ENCODE results near the gene FPGS. TPM values are rescaled to one million over a fixed set of nuclear protein-coding genes. Genes with fewer than 3 reads are reported as not detected.
A peak's percentile ranks its signal among the peaks of the same experiment; 100 is the strongest.
"Not testable (repeated sequence)": the region's sequence is repeated elsewhere in the genome, so short reads cannot be mapped to it uniquely, and the experiment has no call there.

The FPGS gene
- polyA plus RNA-seq, 3 donors = 21.3 to 28.5 (median 25.2) TPM

GRCh38 chr9:127756233-127756632 is 46.4 kb upstream of the FPGS start:
- H3K4me1 Mint-ChIP-seq = no peaks in the 10 kb centered on the region
- WGBS (ENCODE audit: insufficient coverage) = 100% methylated on average over 3 of the region's 3 CpGs
- H3K27ac Mint-ChIP-seq = no peak overlapping the region
- Histone ChIP-seq H2AFZ (ENCODE audit: insufficient read depth, low read depth, low read length, poor library complexity, severe bottlenecking) (no peak overlapping the region), H3K4me3 (replicated peaks in 1 of 3; ENCODE audit: low read depth in 2 of 3, low read length in 3 of 3) (no peak overlapping the region), H3K4me1 (ENCODE audit: control insufficient read depth in 1 of 2, insufficient read depth in 2 of 2, low read length in 2 of 2) (no peaks in the 10 kb centered on the region), H3K79me2 (ENCODE audit: insufficient read depth, low read length) (peaks cover 69% of the 10 kb centered on the region), H3K27ac (ENCODE audit: low read depth in 1 of 2, low read length in 2 of 2) (no peak overlapping the region), H3K9ac (ENCODE audit: insufficient read depth, low read length, poor library complexity, severe bottlenecking) (no peak overlapping the region), H3K27me3 (ENCODE audit: control insufficient read depth in 2 of 2, insufficient read depth in 2 of 2, low read length in 2 of 2) (no peaks in the 10 kb centered on the region), H3K4me2 (replicated peaks; ENCODE audit: extremely low read depth, low read length, poor library complexity, severe bottlenecking) (no peak overlapping the region), H4K20me1 (ENCODE audit: insufficient read depth, low read length) (peaks cover 96% of the 10 kb centered on the region), H3K9me3 (replicated peaks in 1 of 2; ENCODE audit: control insufficient read depth in 1 of 2, insufficient read depth in 1 of 2, low read length in 2 of 2) (no peaks in the 10 kb centered on the region), H3K36me3 (replicated peaks in 1 of 2; ENCODE audit: control insufficient read depth in 1 of 2, insufficient read depth in 2 of 2, low read length in 2 of 2) (peaks cover 56 to 92% of the 10 kb centered on the region in 2 donors)
- H3K9me3 Mint-ChIP-seq = no peaks in the 10 kb centered on the region
- DNase-seq = no peak
- H3K4me3 Mint-ChIP-seq = no peak overlapping the region
- intact Hi-C loops (cut with micrococcal nuclease) = no loop called here
- H3K36me3 Mint-ChIP-seq = peaks cover 41 to 85% of the 10 kb centered on the region in 2 donors
- H3K27me3 Mint-ChIP-seq (ENCODE audit: low read depth in 3 of 3) = peaks cover 0 to 1% (median 1%) of the 10 kb centered on the region in 3 donors
- no peak for TF ChIP-seq CTCF (IDR thresholded peaks at IDR 0.05)

- not testable (repeated sequence) for H3K27me3 Mint-ChIP-seq (ENCODE audit: low read depth in 3 of 3); H3K4me1 ChIP-seq (ENCODE audit: control insufficient read depth in 1 of 2, insufficient read depth in 2 of 2, low read length in 2 of 2)
- H4K20me1 ChIP-seq (ENCODE audit: insufficient read depth, low read length) = peaks cover 96% of the 10 kb centered on the region
Observed at GRCh38 chr9:127756776-127757175, 45.9 kb upstream of the FPGS start.

More at GRCh38 chr9:127756776-127757175, 45.9 kb upstream of the FPGS start:
- H3K27ac ChIP-seq (ENCODE audit: low read depth in 1 of 2, low read length in 2 of 2); H3K9ac ChIP-seq (ENCODE audit: insufficient read depth, low read length, poor library complexity, severe bottlenecking); H3K4me2 ChIP-seq (replicated peaks; ENCODE audit: extremely low read depth, low read length, poor library complexity, severe bottlenecking); H3K9me3 ChIP-seq (replicated peaks in 1 of 2; ENCODE audit: control insufficient read depth in 1 of 2, insufficient read depth in 1 of 2, low read length in 2 of 2); H2AFZ ChIP-seq (ENCODE audit: insufficient read depth, low read depth, low read length, poor library complexity, severe bottlenecking); H3K27me3 ChIP-seq (ENCODE audit: control insufficient read depth in 2 of 2, insufficient read depth in 2 of 2, low read length in 2 of 2); H3K4me3 ChIP-seq (replicated peaks in 1 of 3; ENCODE audit: low read depth in 2 of 3, low read length in 3 of 3); intact Hi-C loops (cut with micrococcal nuclease); H3K4me3 Mint-ChIP-seq; DNase-seq; H3K9me3 Mint-ChIP-seq; H3K4me1 Mint-ChIP-seq: not testable (repeated sequence)
- Mint-ChIP-seq H3K27ac (peak overlapping the region in 1 of 7 donors; percentile 15), H3K36me3 (peaks cover 37 to 85% of the 10 kb centered on the region in 2 donors)
- Histone ChIP-seq H3K36me3 (replicated peaks in 1 of 2; ENCODE audit: control insufficient read depth in 1 of 2, insufficient read depth in 2 of 2, low read length in 2 of 2) (peaks cover 56 to 92% of the 10 kb centered on the region in 2 donors), H3K79me2 (ENCODE audit: insufficient read depth, low read length) (peaks cover 70% of the 10 kb centered on the region)
- WGBS (ENCODE audit: insufficient coverage) = 93% methylated on average over 8 of the region's 11 CpGs

All from CD14-positive monocyte (primary cell).